Neural progenitor cell (in vitro differentiated cells): Measurements from ENCODE around the gene C1orf185. TPM values are rescaled to one million over a fixed set of nuclear protein-coding genes. Genes with fewer than 3 reads are reported as not detected.

Experiments
- DNase-seq: peaks from one replicate; pipeline ENCODE4 v3.0.0-alpha.2; 2016; ENCODE audit warnings: low spot score
- H2AFZ ChIP-seq: fragments of 200-600 bp; sonication (generic); replicated peaks from 2 replicates; pipeline ENCODE4 v1.6.1; 2016; ENCODE audit warnings: antibody characterized with exemption
- H3F3A ChIP-seq: fragments of 200-600 bp; sonication (generic); 2 replicates; pipeline ENCODE4 v1.6.1; 2016; ENCODE audit warnings: antibody characterized with exemption, low read depth
- H3K27ac ChIP-seq: fragments of 200-600 bp; sonication (generic); 2 replicates; pipeline ENCODE4 v1.5.1; 2016; ENCODE audit warnings: mild to moderate bottlenecking
- H3K27me3 ChIP-seq: fragments of 200-600 bp; sonication (generic); 2 replicates; pipeline ENCODE4 v1.6.1; 2016; ENCODE audit warnings: mild to moderate bottlenecking, moderate library complexity
- H3K36me3 ChIP-seq: fragments of 200-600 bp; sonication (generic); 2 replicates; pipeline ENCODE4 v1.5.1; 2016
- H3K4me1 ChIP-seq: fragments of 200-600 bp; sonication (generic); 2 replicates; pipeline ENCODE4 v1.6.1; 2016; ENCODE audit warnings: mixed run types
- H3K4me2 ChIP-seq: fragments of 200-600 bp; sonication (generic); 2 replicates; pipeline ENCODE4 v1.6.1; 2016
- H3K4me3 ChIP-seq: fragments of 200-600 bp; sonication (generic); 2 replicates; pipeline ENCODE4 v1.5.1; 2016
- H3K79me2 ChIP-seq: fragments of 200-600 bp; sonication (generic); 2 replicates; pipeline ENCODE4 v1.6.1; 2016; ENCODE audit warnings: low read depth
- H3K9ac ChIP-seq: fragments of 200-600 bp; sonication (generic); 2 replicates; pipeline ENCODE4 v1.6.1; 2016
- H3K9me3 ChIP-seq: fragments of 200-600 bp; sonication (generic); 2 replicates; pipeline ENCODE4 v1.5.1; 2016; ENCODE audit warnings: low read depth
- H4K20me1 ChIP-seq: fragments of 200-600 bp; sonication (generic); 2 replicates; pipeline ENCODE4 v1.6.1; 2016; ENCODE audit warnings: low read depth
- H3K27ac Mint-ChIP-seq: 3 replicates; pipeline ENCODE4 v1.8.0; 2021; ENCODE audit warnings: mixed read lengths
- H3K27me3 Mint-ChIP-seq: 2 replicates; pipeline ENCODE4 v1.8.0; 2022; ENCODE audit warnings: low read depth, mild to moderate bottlenecking, inconsistent platforms, moderate library complexity, mixed read lengths; ENCODE audit not compliant: insufficient read depth
- H3K36me3 Mint-ChIP-seq: 3 replicates; pipeline ENCODE4 v1.8.0; 2021; ENCODE audit warnings: mixed read lengths
- H3K4me1 Mint-ChIP-seq: 3 replicates; pipeline ENCODE4 v1.8.0; 2021; ENCODE audit warnings: mixed read lengths
- H3K4me3 Mint-ChIP-seq: 3 replicates; pipeline ENCODE4 v1.8.0; 2021; ENCODE audit warnings: mild to moderate bottlenecking, moderate library complexity, mixed read lengths
- H3K9me3 Mint-ChIP-seq: 3 replicates; pipeline ENCODE4 v1.8.0; 2020; ENCODE audit warnings: mixed read lengths
- CTCF ChIP-seq: fragments of 200-600 bp; sonication (generic); IDR thresholded peaks from 2 replicates; pipeline ENCODE4 v1.5.1; 2017; ENCODE audit warnings: antibody characterized with exemption, mild to moderate bottlenecking
- EZH2 ChIP-seq: fragments of 200-600 bp; sonication (generic); IDR thresholded peaks from 2 replicates; pipeline ENCODE4 v1.6.1; 2017; ENCODE audit warnings: antibody characterized with exemption, mild to moderate bottlenecking, moderate library complexity
- EZH2phosphoT487 ChIP-seq: fragments of 200-600 bp; sonication (generic); IDR thresholded peaks from 2 replicates; pipeline ENCODE4 v1.6.1; 2017; ENCODE audit warnings: antibody characterized with exemption
- total RNA-seq: library from RNA; depleted of rRNA; stranded (reverse); fragments of >200 nt; gene quantifications from 2 replicates; pipeline ENCODE4 v1.2.3, GENCODE V29; 2015; ENCODE audit warnings: low replicate concordance

The C1orf185 gene
- total RNA-seq, 1 donor from 2014 or later = not detected

GRCh38 chr1:51063121-51063520 is 38.9 kb upstream of the C1orf185 start:
- no peak for DNase-seq
- H3K36me3 Mint-ChIP-seq = no peaks in the 10 kb centered on the region
- no peak for TF ChIP-seq CTCF
- no peak for TF ChIP-seq EZH2
- TF ChIP-seq EZH2phosphoT487 = no peak
- H3K27ac ChIP-seq = no peak overlapping the region
- no peaks in the 10 kb centered on the region for H3K4me1 ChIP-seq
- no peaks in the 10 kb centered on the region for H3K27me3 ChIP-seq
- no peaks in the 10 kb centered on the region for H3F3A ChIP-seq
- no peaks in the 10 kb centered on the region for H3K4me1 Mint-ChIP-seq
- H3K4me3 ChIP-seq = no peak overlapping the region
- no peak overlapping the region for H3K4me2 ChIP-seq
- H3K9ac ChIP-seq = no peak overlapping the region
- H3K79me2 ChIP-seq = no peaks in the 10 kb centered on the region
- no peaks in the 10 kb centered on the region for H3K27me3 Mint-ChIP-seq
- H3K9me3 ChIP-seq = no peaks in the 10 kb centered on the region
- peaks cover 4% of the 10 kb centered on the region for H3K9me3 Mint-ChIP-seq
- no peaks in the 10 kb centered on the region for H3K36me3 ChIP-seq
- H3K4me3 Mint-ChIP-seq = no peak overlapping the region
- H2AFZ ChIP-seq = no peak overlapping the region
- H3K27ac Mint-ChIP-seq = no peak overlapping the region
- no peaks in the 10 kb centered on the region for H4K20me1 ChIP-seq

GRCh38 chr1:51070011-51070410 is 32.0 kb upstream of the C1orf185 start:
- Histone ChIP-seq H3K27ac (no peak overlapping the region), H3K27me3 (no peaks in the 10 kb centered on the region), H4K20me1 (no peaks in the 10 kb centered on the region), H3K4me2 (no peak overlapping the region), H3K9ac (no peak overlapping the region), H3F3A (no peaks in the 10 kb centered on the region), H3K4me1 (no peaks in the 10 kb centered on the region), H3K9me3 (no peaks in the 10 kb centered on the region), H3K36me3 (no peaks in the 10 kb centered on the region), H3K4me3 (no peak overlapping the region), H3K79me2 (no peaks in the 10 kb centered on the region), H2AFZ (no peak overlapping the region)
- Mint-ChIP-seq H3K9me3 (no peaks in the 10 kb centered on the region), H3K27ac (no peak overlapping the region), H3K4me1 (no peaks in the 10 kb centered on the region), H3K36me3 (no peaks in the 10 kb centered on the region), H3K4me3 (no peak overlapping the region), H3K27me3 (no peaks in the 10 kb centered on the region)
- TF ChIP-seq CTCF (no peak), EZH2 (no peak), EZH2phosphoT487 (no peak)
- DNase-seq = no peak

GRCh38 chr1:51070640-51071039 is 31.4 kb upstream of the C1orf185 start:
- H3K4me2 ChIP-seq = no peak overlapping the region

More at GRCh38 chr1:51070640-51071039, 31.4 kb upstream of the C1orf185 start:
- no peaks in the 10 kb centered on the region for H3K9me3 Mint-ChIP-seq
- Histone ChIP-seq H2AFZ (no peak overlapping the region), H3F3A (no peaks in the 10 kb centered on the region), H3K27me3 (no peaks in the 10 kb centered on the region), H4K20me1 (no peaks in the 10 kb centered on the region), H3K4me1 (no peaks in the 10 kb centered on the region), H3K9ac (no peak overlapping the region), H3K36me3 (no peaks in the 10 kb centered on the region), H3K4me3 (no peak overlapping the region), H3K79me2 (no peaks in the 10 kb centered on the region), H3K9me3 (no peaks in the 10 kb centered on the region), H3K27ac (no peak overlapping the region)
- no peak overlapping the region for H3K27ac Mint-ChIP-seq
- H3K4me3 Mint-ChIP-seq = no peak overlapping the region
- DNase-seq = no peak
- H3K4me1 Mint-ChIP-seq = no peaks in the 10 kb centered on the region
- H3K36me3 Mint-ChIP-seq = no peaks in the 10 kb centered on the region
- no peak for TF ChIP-seq CTCF
- no peak for TF ChIP-seq EZH2
- no peak for TF ChIP-seq EZH2phosphoT487
- H3K27me3 Mint-ChIP-seq = no peaks in the 10 kb centered on the region
